A549 (cell line): ENCODE measurements around the gene THYN1. TPM values are rescaled to one million over a fixed set of nuclear protein-coding genes. Genes with fewer than 3 reads are reported as not detected.
A peak's percentile ranks its signal among the peaks of the same experiment; 100 is the strongest.

ENCODE experiments used
- BHLHE40 ChIP-seq: IDR thresholded peaks from 2 replicates; pipeline ENCODE4 v1.6.1; 2012; ENCODE audit warnings: low read depth, low read length, inconsistent platforms
- CBX8 ChIP-seq: fragments of 200-600 bp; sonication (generic); IDR thresholded peaks from 2 replicates; pipeline ENCODE4 v1.6.1; 2016
- CHD4 ChIP-seq: fragments of 200-600 bp; sonication (generic); IDR thresholded peaks from 2 replicates; pipeline ENCODE4 v1.6.1; 2016; ENCODE audit warnings: antibody characterized with exemption, mild to moderate bottlenecking, borderline replicate concordance
- FOSB ChIP-seq: fragments of 250-450 bp; sonication (Bioruptor Pico); IDR thresholded peaks from 2 replicates; pipeline ENCODE4 v1.5.0; 2020; ENCODE audit warnings: mild to moderate bottlenecking, moderate library complexity
- FOSL2 ChIP-seq, 2 experiments: fragments of 450-650 bp in 1 of 2; fragments of >200 bp in 1 of 2; sonication (Bioruptor Twin) in 1 of 2; formaldehyde crosslinking; IDR thresholded peaks; 2 replicates each; pipeline versions ENCODE4 v1.5.0 to v1.6.1; 2016 to 2020; ENCODE audit warnings: mild to moderate bottlenecking in 1 of 2, moderate library complexity in 1 of 2
- FOXS1 ChIP-seq: fragments of 250-450 bp; sonication (Bioruptor Pico); IDR thresholded peaks from 2 replicates; pipeline ENCODE4 v1.5.0; 2020; ENCODE audit warnings: mild to moderate bottlenecking, moderate library complexity
- GATA3 ChIP-seq: IDR thresholded peaks from 2 replicates; pipeline ENCODE4 v1.6.1; 2012; ENCODE audit warnings: borderline replicate concordance
- HDAC2 ChIP-seq: fragments of 200-600 bp; sonication (generic); IDR thresholded peaks from 2 replicates; pipeline ENCODE4 v1.6.1; 2016
- HEYL ChIP-seq: fragments of 250-450 bp; sonication (Bioruptor Pico); IDR thresholded peaks from 2 replicates; pipeline ENCODE4 v1.8.0; 2021; ENCODE audit warnings: mild to moderate bottlenecking, moderate library complexity
- HOXB13 ChIP-seq: fragments of 250-450 bp; sonication (Bioruptor Pico); IDR thresholded peaks from 2 replicates; pipeline ENCODE4 v1.5.0; 2020; ENCODE audit warnings: low read depth, mild to moderate bottlenecking, moderate library complexity
- HOXB5 ChIP-seq: fragments of 250-450 bp; sonication (Bioruptor Pico); IDR thresholded peaks from 2 replicates; pipeline ENCODE4 v1.5.0; 2020; ENCODE audit warnings: mild to moderate bottlenecking, moderate library complexity
- JUN ChIP-seq, 2 experiments: fragments of >200 bp; sonication (Bioruptor Twin); formaldehyde crosslinking; IDR thresholded peaks; 2 replicates in 1 of 2; 3 replicates in 1 of 2; pipeline ENCODE4 v1.6.1; 2016 to 2017
- JUNB ChIP-seq: fragments of >200 bp; sonication (Bioruptor Twin); formaldehyde crosslinking; IDR thresholded peaks from 2 replicates; pipeline ENCODE4 v1.6.1; 2016
- KDM1A ChIP-seq: fragments of 200-600 bp; sonication (generic); IDR thresholded peaks from 2 replicates; pipeline ENCODE4 v1.6.1; 2016; ENCODE audit warnings: low read depth, mild to moderate bottlenecking
- MAFK ChIP-seq: fragments of 450-650 bp; IDR thresholded peaks from 2 replicates; pipeline ENCODE4 v1.6.1; 2014; ENCODE audit not compliant: partially characterized antibody
- MYC ChIP-seq: IDR thresholded peaks from 2 replicates; pipeline ENCODE4 v1.6.1; 2012; ENCODE audit warnings: mild to moderate bottlenecking, inconsistent platforms, low read length, improper control_type of control experiment, borderline replicate concordance
- NFE2L2 ChIP-seq: fragments of 150-350 bp; conservative IDR thresholded peaks from 2 replicates; pipeline ENCODE4 v1.6.1; 2014; ENCODE audit warnings: low read length
- NR3C1 ChIP-seq: fragments of >200 bp; sonication (Bioruptor Twin); formaldehyde crosslinking; IDR thresholded peaks from 3 replicates; pipeline ENCODE4 v1.6.1; 2017
- PHF8 ChIP-seq: fragments of 200-600 bp; sonication (generic); IDR thresholded peaks from 2 replicates; pipeline ENCODE4 v1.6.1; 2016; ENCODE audit warnings: low read depth, mild to moderate bottlenecking, antibody characterized with exemption, moderate library complexity, borderline replicate concordance
- POLR2A ChIP-seq: IDR thresholded peaks from 2 replicates; pipeline ENCODE4 v1.6.1; 2012; ENCODE audit warnings: mild to moderate bottlenecking, low read length
- POLR2AphosphoS2 ChIP-seq: conservative IDR thresholded peaks from 2 replicates; pipeline ENCODE4 v1.6.1; 2012; ENCODE audit warnings: low read length, improper control_type of control experiment, inconsistent platforms
- RARB ChIP-seq: fragments of 250-450 bp; sonication (Bioruptor Pico); IDR thresholded peaks from 2 replicates; pipeline ENCODE4 v1.8.0; 2021; ENCODE audit warnings: mild to moderate bottlenecking, moderate library complexity
- RFX5 ChIP-seq: fragments of 450-650 bp; IDR thresholded peaks from 2 replicates; pipeline ENCODE4 v1.7.1; 2014; ENCODE audit warnings: antibody characterized with exemption, mild to moderate bottlenecking, moderate library complexity
- RNF2 ChIP-seq: fragments of 200-600 bp; sonication (generic); IDR thresholded peaks from 2 replicates; pipeline ENCODE4 v1.6.1; 2016; ENCODE audit warnings: low read depth, mild to moderate bottlenecking, antibody characterized with exemption, moderate library complexity, borderline replicate concordance
- SMC3 ChIP-seq: fragments of >200 bp; sonication (Bioruptor Twin); formaldehyde crosslinking; IDR thresholded peaks from 3 replicates; pipeline ENCODE4 v1.6.1; 2018; ENCODE audit warnings: inconsistent platforms
- SREBF2 ChIP-seq: fragments of 450-650 bp; IDR thresholded peaks from 2 replicates; pipeline ENCODE4 v1.6.1; 2014; ENCODE audit warnings: mild to moderate bottlenecking, moderate library complexity
- TFCP2L1 ChIP-seq: fragments of 250-450 bp; sonication (Bioruptor Pico); IDR thresholded peaks from 2 replicates; pipeline ENCODE4 v1.5.0; 2021; ENCODE audit warnings: mild to moderate bottlenecking
- ZC3H11A ChIP-seq: fragments of 450-650 bp; IDR thresholded peaks from 2 replicates; pipeline ENCODE4 v1.6.1; 2014; ENCODE audit warnings: antibody characterized with exemption, mild to moderate bottlenecking
- ZFP36 ChIP-seq: fragments of 450-650 bp; IDR thresholded peaks from 2 replicates; pipeline ENCODE4 v1.6.1; 2014; ENCODE audit warnings: borderline replicate concordance; ENCODE audit not compliant: partially characterized antibody
- ZNF302 ChIP-seq: fragments of 250-450 bp; sonication (Bioruptor Pico); IDR thresholded peaks from 2 replicates; pipeline ENCODE4 v1.9.0; 2021; ENCODE audit warnings: inconsistent platforms, mild to moderate bottlenecking, moderate library complexity
- ZSCAN20 ChIP-seq: fragments of 250-450 bp; sonication (Bioruptor Pico); IDR thresholded peaks from 2 replicates; pipeline ENCODE4 v1.8.0; 2022; ENCODE audit warnings: mild to moderate bottlenecking, moderate library complexity
- polyA plus RNA-seq, 4 experiments: library from polyadenylated mRNA; depleted of rRNA in 3 of 4; stranded (reverse); fragments of >200 nt; fragmentation: RNase III in 1 of 4; extraction: RNeasy Plus Mini Kit Qiagen cat#74134 plus additional on column Dnase treatment in 1 of 4; gene quantifications; 2 replicates in 3 of 4; 3 replicates in 1 of 4; pipeline ENCODE4 v1.2.3, GENCODE V29; 2011 to 2017
- TF ChIP-seq, protein P1 (sequence below): IDR thresholded peaks from 2 replicates; pipeline ENCODE4 v1.6.1; 2012
- TF ChIP-seq, protein P2 (sequence below): IDR thresholded peaks from 2 replicates; pipeline ENCODE4 v1.6.1; 2012; ENCODE audit warnings: low read depth, borderline replicate concordance
- TF ChIP-seq, protein P3 (sequence below): fragments of 450-650 bp; IDR thresholded peaks from 2 replicates; pipeline ENCODE4 v1.6.1; 2014; ENCODE audit warnings: antibody characterized with exemption
- TF ChIP-seq, protein P4 (sequence below): fragments of 150-350 bp; IDR thresholded peaks from 2 replicates; pipeline ENCODE4 v1.6.1; 2014; ENCODE audit warnings: low read depth, mild to moderate bottlenecking, low read length
- TF ChIP-seq, protein P5 (sequence below): fragments of 250-450 bp; sonication (Bioruptor Pico); IDR thresholded peaks from 2 replicates; pipeline ENCODE4 v1.5.0; 2021; ENCODE audit warnings: mild to moderate bottlenecking, moderate library complexity, borderline replicate concordance
- TF ChIP-seq, protein P6 (sequence below): fragments of 200-600 bp; sonication (generic); IDR thresholded peaks from 2 replicates; pipeline ENCODE4 v1.6.1; 2016; ENCODE audit warnings: antibody characterized with exemption, mild to moderate bottlenecking, moderate library complexity

The THYN1 gene
- polyA plus RNA-seq, 2 of the 4 experiments (the other 2 are of a cell fraction) = 20.8 to 27.9 TPM

DNA sequence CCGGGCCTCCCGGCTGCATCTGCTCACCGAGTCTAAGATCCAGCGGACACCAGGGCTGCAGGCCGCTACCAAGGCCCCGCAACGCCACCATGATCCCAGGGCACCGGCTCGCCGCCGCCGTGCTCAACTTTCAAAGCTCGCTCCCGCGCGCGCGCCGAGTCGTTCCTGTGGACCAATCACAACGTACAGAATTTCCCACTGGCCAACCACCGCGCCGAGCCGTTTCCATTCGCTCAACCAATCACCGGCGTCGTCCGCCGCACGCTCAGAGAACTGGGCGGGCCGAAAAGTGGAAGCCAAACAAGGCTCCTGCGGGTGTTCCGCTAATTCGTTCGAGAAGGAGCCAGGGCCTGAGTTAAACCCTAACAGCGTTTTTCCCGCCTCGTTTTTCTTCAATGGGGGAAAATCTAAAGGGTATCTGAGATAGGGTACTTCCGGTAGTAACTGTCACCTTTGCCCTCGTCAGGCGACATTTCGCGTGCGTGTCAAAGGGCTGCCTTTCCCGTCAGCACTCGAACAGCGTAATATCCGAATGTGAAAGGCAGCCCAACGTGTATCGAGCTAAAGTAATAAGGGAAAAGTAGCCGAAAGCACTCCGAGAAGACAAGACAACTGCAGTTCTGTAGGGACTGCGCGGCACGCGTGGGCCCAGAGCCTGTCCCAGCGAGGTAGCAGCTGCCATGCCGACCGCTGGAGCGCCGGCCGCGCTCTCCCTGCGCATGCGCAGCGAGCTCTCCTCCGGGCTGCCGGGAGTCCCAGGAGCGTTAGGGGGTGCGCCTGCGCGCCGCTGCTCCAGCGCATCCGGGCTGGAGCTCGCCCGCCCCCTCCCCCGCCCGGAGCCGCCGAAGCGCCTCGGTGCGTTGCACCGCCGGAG lies 29.1 kb downstream of the THYN1 start, which contains the start of the genes NCAPD3 and VPS26B (continued):
- TF ChIP-seq, protein P1, sequence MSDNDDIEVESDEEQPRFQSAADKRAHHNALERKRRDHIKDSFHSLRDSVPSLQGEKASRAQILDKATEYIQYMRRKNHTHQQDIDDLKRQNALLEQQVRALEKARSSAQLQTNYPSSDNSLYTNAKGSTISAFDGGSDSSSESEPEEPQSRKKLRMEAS = peak; percentile 81
- TF ChIP-seq RNF2 = no peak
- no peak for TF ChIP-seq FOXS1
- TF ChIP-seq KDM1A = no peak
- peak; percentile 32 to 74; a peak in 2 of 5 replicates for TF ChIP-seq JUN (IDR thresholded peaks at IDR 0.05)
- TF ChIP-seq, protein P2, sequence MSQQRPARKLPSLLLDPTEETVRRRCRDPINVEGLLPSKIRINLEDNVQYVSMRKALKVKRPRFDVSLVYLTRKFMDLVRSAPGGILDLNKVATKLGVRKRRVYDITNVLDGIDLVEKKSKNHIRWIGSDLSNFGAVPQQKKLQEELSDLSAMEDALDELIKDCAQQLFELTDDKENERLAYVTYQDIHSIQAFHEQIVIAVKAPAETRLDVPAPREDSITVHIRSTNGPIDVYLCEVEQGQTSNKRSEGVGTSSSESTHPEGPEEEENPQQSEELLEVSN = peak; percentile 80
- no peak for TF ChIP-seq ZSCAN20 (CRISPR knock-in tag)
- no peak for TF ChIP-seq HOXB13 (CRISPR knock-in tag)
- TF ChIP-seq, protein P3, sequence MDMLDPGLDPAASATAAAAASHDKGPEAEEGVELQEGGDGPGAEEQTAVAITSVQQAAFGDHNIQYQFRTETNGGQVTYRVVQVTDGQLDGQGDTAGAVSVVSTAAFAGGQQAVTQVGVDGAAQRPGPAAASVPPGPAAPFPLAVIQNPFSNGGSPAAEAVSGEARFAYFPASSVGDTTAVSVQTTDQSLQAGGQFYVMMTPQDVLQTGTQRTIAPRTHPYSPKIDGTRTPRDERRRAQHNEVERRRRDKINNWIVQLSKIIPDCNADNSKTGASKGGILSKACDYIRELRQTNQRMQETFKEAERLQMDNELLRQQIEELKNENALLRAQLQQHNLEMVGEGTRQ = no peak
- TF ChIP-seq, protein P4, sequence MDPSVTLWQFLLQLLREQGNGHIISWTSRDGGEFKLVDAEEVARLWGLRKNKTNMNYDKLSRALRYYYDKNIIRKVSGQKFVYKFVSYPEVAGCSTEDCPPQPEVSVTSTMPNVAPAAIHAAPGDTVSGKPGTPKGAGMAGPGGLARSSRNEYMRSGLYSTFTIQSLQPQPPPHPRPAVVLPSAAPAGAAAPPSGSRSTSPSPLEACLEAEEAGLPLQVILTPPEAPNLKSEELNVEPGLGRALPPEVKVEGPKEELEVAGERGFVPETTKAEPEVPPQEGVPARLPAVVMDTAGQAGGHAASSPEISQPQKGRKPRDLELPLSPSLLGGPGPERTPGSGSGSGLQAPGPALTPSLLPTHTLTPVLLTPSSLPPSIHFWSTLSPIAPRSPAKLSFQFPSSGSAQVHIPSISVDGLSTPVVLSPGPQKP = no peak
- peak; percentile 89; the same call in 1 of the 2 replicates for TF ChIP-seq PHF8
- TF ChIP-seq, protein P5, sequence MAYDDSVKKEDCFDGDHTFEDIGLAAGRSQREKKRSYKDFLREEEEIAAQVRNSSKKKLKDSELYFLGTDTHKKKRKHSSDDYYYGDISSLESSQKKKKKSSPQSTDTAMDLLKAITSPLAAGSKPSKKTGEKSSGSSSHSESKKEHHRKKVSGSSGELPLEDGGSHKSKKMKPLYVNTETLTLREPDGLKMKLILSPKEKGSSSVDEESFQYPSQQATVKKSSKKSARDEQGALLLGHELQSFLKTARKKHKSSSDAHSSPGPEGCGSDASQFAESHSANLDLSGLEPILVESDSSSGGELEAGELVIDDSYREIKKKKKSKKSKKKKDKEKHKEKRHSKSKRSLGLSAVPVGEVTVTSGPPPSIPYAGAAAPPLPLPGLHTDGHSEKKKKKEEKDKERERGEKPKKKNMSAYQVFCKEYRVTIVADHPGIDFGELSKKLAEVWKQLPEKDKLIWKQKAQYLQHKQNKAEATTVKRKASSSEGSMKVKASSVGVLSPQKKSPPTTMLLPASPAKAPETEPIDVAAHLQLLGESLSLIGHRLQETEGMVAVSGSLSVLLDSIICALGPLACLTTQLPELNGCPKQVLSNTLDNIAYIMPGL (CRISPR knock-in tag) = no peak
- no peak for TF ChIP-seq MAFK
- TF ChIP-seq ZC3H11A = no peak
- TF ChIP-seq FOSB (CRISPR knock-in tag) = no peak
- TF ChIP-seq, protein P6, sequence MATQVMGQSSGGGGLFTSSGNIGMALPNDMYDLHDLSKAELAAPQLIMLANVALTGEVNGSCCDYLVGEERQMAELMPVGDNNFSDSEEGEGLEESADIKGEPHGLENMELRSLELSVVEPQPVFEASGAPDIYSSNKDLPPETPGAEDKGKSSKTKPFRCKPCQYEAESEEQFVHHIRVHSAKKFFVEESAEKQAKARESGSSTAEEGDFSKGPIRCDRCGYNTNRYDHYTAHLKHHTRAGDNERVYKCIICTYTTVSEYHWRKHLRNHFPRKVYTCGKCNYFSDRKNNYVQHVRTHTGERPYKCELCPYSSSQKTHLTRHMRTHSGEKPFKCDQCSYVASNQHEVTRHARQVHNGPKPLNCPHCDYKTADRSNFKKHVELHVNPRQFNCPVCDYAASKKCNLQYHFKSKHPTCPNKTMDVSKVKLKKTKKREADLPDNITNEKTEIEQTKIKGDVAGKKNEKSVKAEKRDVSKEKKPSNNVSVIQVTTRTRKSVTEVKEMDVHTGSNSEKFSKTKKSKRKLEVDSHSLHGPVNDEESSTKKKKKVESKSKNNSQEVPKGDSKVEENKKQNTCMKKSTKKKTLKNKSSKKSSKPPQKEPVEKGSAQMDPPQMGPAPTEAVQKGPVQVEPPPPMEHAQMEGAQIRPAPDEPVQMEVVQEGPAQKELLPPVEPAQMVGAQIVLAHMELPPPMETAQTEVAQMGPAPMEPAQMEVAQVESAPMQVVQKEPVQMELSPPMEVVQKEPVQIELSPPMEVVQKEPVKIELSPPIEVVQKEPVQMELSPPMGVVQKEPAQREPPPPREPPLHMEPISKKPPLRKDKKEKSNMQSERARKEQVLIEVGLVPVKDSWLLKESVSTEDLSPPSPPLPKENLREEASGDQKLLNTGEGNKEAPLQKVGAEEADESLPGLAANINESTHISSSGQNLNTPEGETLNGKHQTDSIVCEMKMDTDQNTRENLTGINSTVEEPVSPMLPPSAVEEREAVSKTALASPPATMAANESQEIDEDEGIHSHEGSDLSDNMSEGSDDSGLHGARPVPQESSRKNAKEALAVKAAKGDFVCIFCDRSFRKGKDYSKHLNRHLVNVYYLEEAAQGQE = no peak
- TF ChIP-seq HEYL (CRISPR knock-in tag) = no peak
- TF ChIP-seq SMC3 = no peak
- TF ChIP-seq HOXB5 (CRISPR knock-in tag) = no peak
- TF ChIP-seq MYC = 0 out of 2 replicates have a peak, but pooled peaks have one; percentile 56
- no peak for TF ChIP-seq RFX5
- TF ChIP-seq CHD4 = no peak
- no peak for TF ChIP-seq TFCP2L1 (CRISPR knock-in tag)
- TF ChIP-seq FOSL2 (IDR thresholded peaks at IDR 0.05) = no peak
- no peak for TF ChIP-seq FOSL2 (CRISPR knock-in tag; IDR thresholded peaks at IDR 0.05)
- TF ChIP-seq CBX8 = no peak
- TF ChIP-seq RARB (CRISPR knock-in tag) = no peak
- no peak for TF ChIP-seq SREBF2
- no peak for TF ChIP-seq GATA3
- no peak for TF ChIP-seq NFE2L2
- no peak for TF ChIP-seq BHLHE40
- no peak for TF ChIP-seq NR3C1
- peak; percentile 90 for TF ChIP-seq POLR2A
- TF ChIP-seq HDAC2 = no peak
- no peak for TF ChIP-seq JUNB
- TF ChIP-seq POLR2AphosphoS2 = no peak
- no peak for TF ChIP-seq ZNF302 (CRISPR knock-in tag)
- no peak for TF ChIP-seq ZFP36
